WTC11 (cell line): ENCODE data around the gene PPP1R12A. TPM values are rescaled to one million over a fixed set of nuclear protein-coding genes. Genes with fewer than 3 reads are reported as not detected.

Source experiments
- ATAC-seq: fragments of 200-7000 bp; cut with Tn5 transposase; 2 replicates; pipeline ENCODE4 v1.10.0; 2021; ENCODE audit warnings: mild to moderate bottlenecking, moderate library complexity
- CTCF ChIA-PET: fragments of 300-600 bp; sonication (Branson Sonifier 250); formaldehyde crosslinking; loops from one replicate; lab custom pipeline; 2021; ENCODE audit warnings: antibody characterized with exemption; lab: Charles Lee
- POLR2A ChIA-PET: fragments of 350-600 bp; sonication (Branson Sonifier 250); formaldehyde crosslinking; loops from one replicate; lab custom pipeline; 2021; ENCODE audit warnings: antibody characterized with exemption; lab: Charles Lee
- DNase-seq: peaks from one replicate; pipeline ENCODE4 v3.0.0; 2021; ENCODE audit warnings: low spot score
- H3K27ac Mint-ChIP-seq: 2 replicates; pipeline ENCODE4 v1.8.0; 2021; ENCODE audit warnings: mixed read lengths
- H3K27me3 Mint-ChIP-seq: 2 replicates; pipeline ENCODE4 v1.8.0; 2021; ENCODE audit warnings: low read depth, mild to moderate bottlenecking, moderate library complexity, mixed read lengths
- H3K36me3 Mint-ChIP-seq: 2 replicates; pipeline ENCODE4 v1.8.0; 2021; ENCODE audit warnings: mixed read lengths
- H3K4me1 Mint-ChIP-seq: 2 replicates; pipeline ENCODE4 v1.8.0; 2022; ENCODE audit warnings: mixed read lengths
- H3K4me3 Mint-ChIP-seq: 2 replicates; pipeline ENCODE4 v1.8.0; 2021; ENCODE audit warnings: mild to moderate bottlenecking, moderate library complexity, mixed read lengths
- H3K9me3 Mint-ChIP-seq: 2 replicates; pipeline ENCODE4 v1.8.0; 2021; ENCODE audit warnings: mixed read lengths
- AFF4 ChIP-seq: sonication (generic); formaldehyde crosslinking; IDR thresholded peaks from 2 replicates; pipeline ENCODE4 v1.8.1; 2023; ENCODE audit warnings: mild to moderate bottlenecking, missing genetic modification reagents, borderline replicate concordance
- ATF1 ChIP-seq: sonication (generic); formaldehyde crosslinking; IDR thresholded peaks from 2 replicates; pipeline ENCODE4 v1.8.1; 2023; ENCODE audit warnings: mild to moderate bottlenecking, moderate library complexity, missing genetic modification reagents
- ATF3 ChIP-seq: sonication (generic); formaldehyde crosslinking; conservative IDR thresholded peaks from 2 replicates; pipeline ENCODE4 v1.8.1; 2022; ENCODE audit warnings: mild to moderate bottlenecking, missing genetic modification reagents
- CREB1 ChIP-seq: sonication (generic); formaldehyde crosslinking; IDR thresholded peaks from 2 replicates; pipeline ENCODE4 v1.8.0; 2023; ENCODE audit warnings: mild to moderate bottlenecking, missing genetic modification reagents
- JUN ChIP-seq: sonication (generic); formaldehyde crosslinking; IDR thresholded peaks from 2 replicates; pipeline ENCODE4 v1.8.0; 2023; ENCODE audit warnings: mild to moderate bottlenecking, missing genetic modification reagents
- MXD4 ChIP-seq: fragments of 250-450 bp; sonication (Bioruptor Pico); IDR thresholded peaks from 2 replicates; pipeline ENCODE4 v1.8.0; 2021; ENCODE audit warnings: mild to moderate bottlenecking, moderate library complexity, borderline replicate concordance
- NFATC4 ChIP-seq: fragments of 250-450 bp; sonication (Bioruptor Pico); IDR thresholded peaks from 2 replicates; pipeline ENCODE4 v1.9.0; 2021; ENCODE audit warnings: mild to moderate bottlenecking
- PRDM15 ChIP-seq: sonication (generic); formaldehyde crosslinking; IDR thresholded peaks from 2 replicates; pipeline ENCODE4 v1.8.0; 2022; ENCODE audit warnings: missing genetic modification reagents
- SMAD3 ChIP-seq: sonication (generic); formaldehyde crosslinking; IDR thresholded peaks from 2 replicates; pipeline ENCODE4 v1.8.0; 2022; ENCODE audit warnings: missing genetic modification reagents, mild to moderate bottlenecking, borderline replicate concordance
- STAT6 ChIP-seq: sonication (generic); formaldehyde crosslinking; conservative IDR thresholded peaks from 2 replicates; pipeline ENCODE4 v1.8.1; 2023; ENCODE audit warnings: mild to moderate bottlenecking, low read depth, missing genetic modification reagents, moderate library complexity
- TCF7 ChIP-seq: sonication (generic); formaldehyde crosslinking; IDR thresholded peaks from 2 replicates; pipeline ENCODE4 v1.8.0; 2022; ENCODE audit warnings: mild to moderate bottlenecking, low read depth, missing genetic modification reagents, moderate library complexity
- ZBTB21 ChIP-seq: sonication (generic); formaldehyde crosslinking; IDR thresholded peaks from 2 replicates; pipeline ENCODE4 v1.8.1; 2023; ENCODE audit warnings: mild to moderate bottlenecking, missing genetic modification reagents, borderline replicate concordance
- total RNA-seq: library from RNA; stranded (reverse); gene quantifications from 3 replicates; pipeline ENCODE4 v1.2.3, GENCODE V29; 2021
- TF ChIP-seq, protein P1 (sequence below): sonication (generic); formaldehyde crosslinking; IDR thresholded peaks from 2 replicates; pipeline ENCODE4 v1.8.1; 2022; ENCODE audit warnings: low read depth, missing genetic modification reagents, borderline replicate concordance
- TF ChIP-seq, protein P2 (sequence below): fragments of 250-450 bp; sonication (Bioruptor Pico); IDR thresholded peaks from 2 replicates; pipeline ENCODE4 v1.9.0; 2021; ENCODE audit warnings: moderate library complexity, mild to moderate bottlenecking, inconsistent platforms, borderline replicate concordance

Gene PPP1R12A
- total RNA-seq, 1 experiment from 2014 or later: 83.8 TPM

GRCh38 chr12:79961411-79961810 lies 26.5 kb upstream of the PPP1R12A start (continued):
- no peak for TF ChIP-seq AFF4 (CRISPR knock-in tag)
- TF ChIP-seq SMAD3 (CRISPR knock-in tag): no peak
- TF ChIP-seq CREB1 (CRISPR knock-in tag): no peak
- TF ChIP-seq, all 79 proteins: peak for 0

GRCh38 chr12:79959484-79959883 lies 24.6 kb upstream of the PPP1R12A start:
- CTCF ChIA-PET: no interaction called here
- peaks cover 9% of the 10 kb centered on the region for H3K9me3 Mint-ChIP-seq
- no peak overlapping the region for H3K4me3 Mint-ChIP-seq
- H3K27ac Mint-ChIP-seq: no peak overlapping the region
- no peak for DNase-seq
- H3K27me3 Mint-ChIP-seq: no peaks in the 10 kb centered on the region
- H3K36me3 Mint-ChIP-seq: no peaks in the 10 kb centered on the region; the same call in 1 of the 2 replicates
- no peak for ATAC-seq
- POLR2A ChIA-PET: no interaction called here
- no peaks in the 10 kb centered on the region for H3K4me1 Mint-ChIP-seq
- TF ChIP-seq MXD4 (CRISPR knock-in tag) (no peak), AFF4 (CRISPR knock-in tag) (no peak), TCF7 (CRISPR knock-in tag) (no peak), NFATC4 (CRISPR knock-in tag) (no peak), PRDM15 (no peak), ZBTB21 (CRISPR knock-in tag) (no peak), JUN (CRISPR knock-in tag) (no peak), ATF1 (CRISPR knock-in tag) (no peak), STAT6 (no peak), ATF3 (CRISPR knock-in tag) (no peak)
- TF ChIP-seq, protein P1, sequence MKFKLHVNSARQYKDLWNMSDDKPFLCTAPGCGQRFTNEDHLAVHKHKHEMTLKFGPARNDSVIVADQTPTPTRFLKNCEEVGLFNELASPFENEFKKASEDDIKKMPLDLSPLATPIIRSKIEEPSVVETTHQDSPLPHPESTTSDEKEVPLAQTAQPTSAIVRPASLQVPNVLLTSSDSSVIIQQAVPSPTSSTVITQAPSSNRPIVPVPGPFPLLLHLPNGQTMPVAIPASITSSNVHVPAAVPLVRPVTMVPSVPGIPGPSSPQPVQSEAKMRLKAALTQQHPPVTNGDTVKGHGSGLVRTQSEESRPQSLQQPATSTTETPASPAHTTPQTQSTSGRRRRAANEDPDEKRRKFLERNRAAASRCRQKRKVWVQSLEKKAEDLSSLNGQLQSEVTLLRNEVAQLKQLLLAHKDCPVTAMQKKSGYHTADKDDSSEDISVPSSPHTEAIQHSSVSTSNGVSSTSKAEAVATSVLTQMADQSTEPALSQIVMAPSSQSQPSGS (CRISPR knock-in tag): no peak
- TF ChIP-seq, protein P2, sequence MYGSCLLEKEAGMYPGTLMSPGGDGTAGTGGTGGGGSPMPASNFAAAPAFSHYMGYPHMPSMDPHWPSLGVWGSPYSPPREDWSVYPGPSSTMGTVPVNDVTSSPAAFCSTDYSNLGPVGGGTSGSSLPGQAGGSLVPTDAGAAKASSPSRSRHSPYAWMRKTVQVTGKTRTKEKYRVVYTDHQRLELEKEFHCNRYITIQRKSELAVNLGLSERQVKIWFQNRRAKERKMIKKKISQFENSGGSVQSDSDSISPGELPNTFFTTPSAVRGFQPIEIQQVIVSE: no peak
